AG09309 (cell line): Measurements from ENCODE around the gene CDH4.

Source experiments
- DNase-seq: peaks from one replicate; pipeline ENCODE4 v3.0.0-alpha.2; 2010; ENCODE audit warnings: low read depth
- H3K4me3 ChIP-seq: 2 replicates; pipeline ENCODE4 v1.5.1; 2011; ENCODE audit warnings: mild to moderate bottlenecking, low read depth, low read length, moderate library complexity; ENCODE audit not compliant: control insufficient read depth
- CTCF ChIP-seq: IDR thresholded peaks from 2 replicates; pipeline ENCODE4 v1.5.1; 2011; ENCODE audit warnings: mild to moderate bottlenecking, low read depth, low read length, inconsistent platforms; ENCODE audit not compliant: insufficient read depth, control insufficient read depth; ENCODE audit errors: missing control alignments

Gene CDH4

GRCh38 chr20:61686051-61686936, 434.2 kb downstream of the CDH4 start:
- no peak overlapping the region for H3K4me3 ChIP-seq
- TF ChIP-seq CTCF, result no peak
- no peak for DNase-seq

GRCh38 chr20:61688411-61688810, 436.4 kb downstream of the CDH4 start:
- DNase-seq, result no peak
- no peak overlapping the region for H3K4me3 ChIP-seq
- no peak for TF ChIP-seq CTCF

GRCh38 chr20:61690150-61690549, 438.1 kb downstream of the CDH4 start:
- no peak for DNase-seq
- no peak overlapping the region for H3K4me3 ChIP-seq
- no peak for TF ChIP-seq CTCF

GRCh38 chr20:61690993-61691838, 439.2 kb downstream of the CDH4 start:
- TF ChIP-seq CTCF, result no peak

GRCh38 chr20:61691978-61692377, 439.9 kb downstream of the CDH4 start:
- TF ChIP-seq CTCF, result no peak
- no peak for DNase-seq
- no peak overlapping the region for H3K4me3 ChIP-seq

More at GRCh38 chr20:61690993-61691838, 439.2 kb downstream of the CDH4 start:
- no peak overlapping the region for H3K4me3 ChIP-seq
- no peak for DNase-seq

- DNase-seq, result no peak
- no peak overlapping the region for H3K4me3 ChIP-seq
- TF ChIP-seq CTCF, result no peak
These were observed 440.4 kb downstream of the CDH4 start for GRCh38 chr20:61692479-61692878.
